RWPE2 (cell line): ENCODE measurements around the gene FSTL1.
A peak's percentile ranks its signal among the peaks of the same experiment; 100 is the strongest.

Experiments
- ATAC-seq: fragments of 200-7000 bp; cut with Tn5 transposase; 3 replicates; pipeline ENCODE4 v1.9.1; 2021; ENCODE audit warnings: low read depth
- DNase-seq: peaks from one replicate; pipeline ENCODE4 v3.0.0-alpha.2; 2020; ENCODE audit warnings: low spot score
- H3K27ac ChIP-seq: fragments of 450-650 bp; 2 replicates; pipeline ENCODE4 v1.5.1; 2017; ENCODE audit warnings: mild to moderate bottlenecking; ENCODE audit not compliant: poor library complexity, severe bottlenecking
- H3K27me3 ChIP-seq: fragments of 250-450 bp; sonication (Bioruptor Pico); 2 replicates; pipeline ENCODE4 v1.5.1; 2021; ENCODE audit warnings: mild to moderate bottlenecking, moderate library complexity; ENCODE audit not compliant: insufficient read depth, poor library complexity, severe bottlenecking
- H3K36me3 ChIP-seq: fragments of 250-450 bp; sonication (Bioruptor Pico); 2 replicates; pipeline ENCODE4 v1.5.1; 2020; ENCODE audit warnings: low read depth, mild to moderate bottlenecking, moderate library complexity
- H3K4me1 ChIP-seq: fragments of 250-450 bp; sonication (Bioruptor Pico); 2 replicates; pipeline ENCODE4 v1.5.1; 2021; ENCODE audit warnings: mild to moderate bottlenecking, moderate library complexity; ENCODE audit not compliant: insufficient read depth, poor library complexity, severe bottlenecking
- H3K4me3 ChIP-seq: fragments of 250-450 bp; sonication (Bioruptor Pico); 2 replicates; pipeline ENCODE4 v1.5.1; 2021; ENCODE audit warnings: mild to moderate bottlenecking, moderate library complexity; ENCODE audit not compliant: severe bottlenecking
- H3K9me3 ChIP-seq: fragments of 250-450 bp; sonication (Bioruptor Pico); 2 replicates; pipeline ENCODE4 v1.5.1; 2021; ENCODE audit warnings: mild to moderate bottlenecking, moderate library complexity; ENCODE audit not compliant: severe bottlenecking
- TF ChIP-seq, protein P1 (sequence below): fragments of 450-650 bp; IDR thresholded peaks from one replicate; pipeline ENCODE4 v1.5.1; 2017; ENCODE audit warnings: mild to moderate bottlenecking, moderate library complexity; ENCODE audit not compliant: poor library complexity, severe bottlenecking

The FSTL1 gene

DNA sequence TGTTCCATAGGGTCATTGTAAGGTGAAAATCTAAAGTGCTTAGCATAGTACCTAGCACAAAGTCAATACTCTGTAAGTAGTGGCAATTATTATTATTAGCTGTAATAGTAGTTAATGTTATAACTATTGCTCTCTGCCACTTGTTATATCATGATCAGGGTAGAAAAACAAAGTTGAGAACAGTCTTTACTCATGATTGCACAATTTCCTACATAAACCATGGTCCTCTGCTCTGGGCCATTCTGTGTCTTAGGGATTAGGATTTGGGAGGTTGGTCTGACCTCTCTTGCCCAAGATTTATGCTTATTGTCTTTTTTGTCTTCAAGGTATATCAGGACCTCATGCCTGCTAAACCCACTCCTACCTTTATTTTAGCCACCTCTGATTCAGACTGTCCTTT is 97.3 kb downstream of the FSTL1 start:
- DNase-seq (no peak), ATAC-seq (no peak)
- H3K27ac ChIP-seq, result no peak overlapping the region
- H3K9me3 ChIP-seq, result no peaks in the 10 kb centered on the region
- no peaks in the 10 kb centered on the region for H3K36me3 ChIP-seq
- TF ChIP-seq, protein P1, sequence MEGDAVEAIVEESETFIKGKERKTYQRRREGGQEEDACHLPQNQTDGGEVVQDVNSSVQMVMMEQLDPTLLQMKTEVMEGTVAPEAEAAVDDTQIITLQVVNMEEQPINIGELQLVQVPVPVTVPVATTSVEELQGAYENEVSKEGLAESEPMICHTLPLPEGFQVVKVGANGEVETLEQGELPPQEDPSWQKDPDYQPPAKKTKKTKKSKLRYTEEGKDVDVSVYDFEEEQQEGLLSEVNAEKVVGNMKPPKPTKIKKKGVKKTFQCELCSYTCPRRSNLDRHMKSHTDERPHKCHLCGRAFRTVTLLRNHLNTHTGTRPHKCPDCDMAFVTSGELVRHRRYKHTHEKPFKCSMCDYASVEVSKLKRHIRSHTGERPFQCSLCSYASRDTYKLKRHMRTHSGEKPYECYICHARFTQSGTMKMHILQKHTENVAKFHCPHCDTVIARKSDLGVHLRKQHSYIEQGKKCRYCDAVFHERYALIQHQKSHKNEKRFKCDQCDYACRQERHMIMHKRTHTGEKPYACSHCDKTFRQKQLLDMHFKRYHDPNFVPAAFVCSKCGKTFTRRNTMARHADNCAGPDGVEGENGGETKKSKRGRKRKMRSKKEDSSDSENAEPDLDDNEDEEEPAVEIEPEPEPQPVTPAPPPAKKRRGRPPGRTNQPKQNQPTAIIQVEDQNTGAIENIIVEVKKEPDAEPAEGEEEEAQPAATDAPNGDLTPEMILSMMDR, result no peak
- H3K27me3 ChIP-seq, result no peaks in the 10 kb centered on the region
- H3K4me1 ChIP-seq, result peaks cover 8% of the 10 kb centered on the region
- no peak overlapping the region for H3K4me3 ChIP-seq

DNA sequence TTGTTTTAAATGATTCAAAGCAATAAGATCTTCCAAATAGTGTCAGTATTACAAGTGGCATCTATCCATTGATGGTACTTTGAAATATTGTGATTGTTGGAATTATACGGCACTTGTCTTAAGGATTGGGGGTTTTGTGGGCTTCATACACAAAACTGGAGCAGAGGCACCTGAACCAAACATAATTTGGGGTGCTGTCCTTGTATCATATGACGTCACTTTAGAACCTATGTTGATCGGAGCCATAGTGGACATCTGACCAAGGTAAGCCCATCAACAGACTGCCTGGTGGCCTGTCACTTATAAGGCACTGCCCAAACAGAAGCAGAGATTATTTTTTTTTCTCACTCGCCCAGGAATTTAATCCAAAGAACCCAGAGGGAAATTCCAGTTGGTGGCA is 98.8 kb downstream of the FSTL1 start:
- Histone ChIP-seq H3K9me3 (no peaks in the 10 kb centered on the region), H3K4me3 (no peak overlapping the region), H3K27ac (no peak overlapping the region), H3K4me1 (peaks cover 12% of the 10 kb centered on the region), H3K36me3 (peaks cover under 1% of the 10 kb centered on the region; the same call in 1 of the 2 replicates), H3K27me3 (no peaks in the 10 kb centered on the region)
- TF ChIP-seq, protein P1, result no peak
- ATAC-seq (no peak), DNase-seq (no peak)

GRCh38 chr3:120350401-120350941 is 100.3 kb downstream of the FSTL1 start:
- Histone ChIP-seq H3K4me3 (peak overlapping the region; percentile 72), H3K4me1 (peaks cover 12% of the 10 kb centered on the region), H3K27ac (peak overlapping the region; percentile 64), H3K36me3 (peaks cover 8% of the 10 kb centered on the region; the same call in 1 of the 2 replicates), H3K9me3 (no peaks in the 10 kb centered on the region), H3K27me3 (no peaks in the 10 kb centered on the region)
- DNase-seq, result no peak
- no peak for ATAC-seq
- TF ChIP-seq, protein P1, result no peak

DNA sequence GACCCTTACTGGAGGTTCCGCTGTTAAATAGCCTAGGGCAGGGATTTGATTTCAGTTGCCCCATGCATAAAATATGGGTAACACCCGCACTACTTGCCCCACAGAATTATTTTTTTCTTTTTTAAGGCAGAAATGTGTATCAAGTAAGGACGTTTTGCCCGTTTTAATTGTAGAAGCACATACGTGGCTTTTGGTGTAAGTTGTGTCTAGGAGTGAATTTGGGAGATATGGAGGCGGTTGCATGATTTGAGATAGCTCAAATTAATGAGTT is 101.0 kb downstream of the FSTL1 start:
- Histone ChIP-seq H3K9me3 (no peaks in the 10 kb centered on the region), H3K36me3 (peaks cover 8% of the 10 kb centered on the region; the same call in 1 of the 2 replicates), H3K27me3 (no peaks in the 10 kb centered on the region), H3K27ac (peak overlapping the region; percentile 64), H3K4me3 (peak overlapping the region; percentile 72), H3K4me1 (peaks cover 12% of the 10 kb centered on the region)
- DNase-seq (no peak), ATAC-seq (no peak)
- TF ChIP-seq, protein P1, result no peak

DNA sequence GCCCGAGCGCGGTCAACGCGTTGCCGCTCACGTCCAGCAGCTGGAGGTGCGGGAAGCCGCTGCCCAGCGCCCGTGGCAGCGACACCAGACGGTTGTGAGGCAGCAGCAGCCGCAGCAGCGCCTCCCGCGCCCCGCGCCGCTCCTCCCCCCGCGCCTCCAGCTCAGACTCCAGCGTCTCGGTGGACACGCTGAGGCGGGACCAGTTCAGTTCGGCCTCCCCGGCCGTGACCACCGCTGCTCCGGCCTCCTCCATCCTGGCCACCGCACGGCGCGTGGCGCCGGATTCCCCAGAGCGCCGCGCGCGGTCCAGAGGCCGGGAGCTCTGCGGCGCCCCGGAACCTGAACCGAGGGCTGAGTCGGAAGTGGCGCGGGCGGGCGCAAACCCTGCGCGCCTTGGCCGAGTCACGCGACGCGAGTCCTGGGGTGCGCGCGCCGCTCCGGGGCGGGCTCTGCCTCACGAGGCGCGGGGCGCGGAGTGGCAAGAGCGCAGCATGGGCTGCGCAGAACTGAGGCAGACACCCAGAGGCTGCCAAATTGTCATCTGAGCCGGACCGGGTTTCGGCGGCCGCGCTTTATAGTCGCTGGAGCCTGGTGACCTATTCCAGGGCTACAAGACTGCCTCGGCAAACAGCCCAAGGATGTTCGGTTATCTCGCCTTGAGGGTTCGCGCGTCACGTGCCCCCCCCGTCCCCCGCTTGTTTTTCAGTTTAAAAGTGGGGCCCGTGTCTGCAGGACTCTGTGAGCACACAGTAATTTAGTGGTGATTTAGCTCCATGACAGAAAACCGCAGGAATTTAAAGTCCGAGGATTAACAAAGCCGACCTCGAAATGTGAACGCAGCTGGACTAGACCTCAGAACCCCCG is 101.6 kb downstream of the FSTL1 start, which contains the start of gene LRRC58:
LRRC58 (minus strand) TSS at position 364 of the 864 bp plus-strand sequence; CDS start at position 253, 111 bp downstream.
- Histone ChIP-seq H3K4me3 (peak within 1 kb of the TSS; percentile 72), H3K27ac (peak within 1 kb of the TSS; percentile 64), H3K4me1 (peaks cover 12% of the 10 kb centered on the region), H3K27me3 (no peaks in the 10 kb centered on the region), H3K36me3 (peaks cover 8% of the 10 kb centered on the region; the same call in 1 of the 2 replicates), H3K9me3 (no peaks in the 10 kb centered on the region)
- TF ChIP-seq, protein P1, result peak; percentile 53
- DNase-seq (peak; percentile 82), ATAC-seq (peak; percentile 83)
